PFSK-1 (cell line): ENCODE data around the gene SEC23IP.

Experiments
- FOXP2 ChIP-seq: optimal IDR thresholded peaks from 2 replicates; pipeline ENCODE3; 2011; ENCODE audit warnings: borderline replicate concordance, control low read depth, inconsistent platforms; ENCODE audit not compliant: insufficient read depth; ENCODE audit errors: extremely low read length, extremely low read depth
- POLR2AphosphoS5 ChIP-seq: IDR thresholded peaks from 2 replicates; pipeline ENCODE4 v1.6.1; 2012; ENCODE audit warnings: low read depth, mild to moderate bottlenecking, control low read depth, low read length, moderate library complexity
- SIN3A ChIP-seq: IDR thresholded peaks from 2 replicates; pipeline ENCODE4 v1.6.1; 2012; ENCODE audit warnings: mild to moderate bottlenecking, low read length, moderate library complexity, borderline replicate concordance; ENCODE audit not compliant: insufficient read depth
- TAF1 ChIP-seq: IDR thresholded peaks from 2 replicates; pipeline ENCODE4 v1.6.1; 2012; ENCODE audit warnings: low read length, control low read depth, borderline replicate concordance; ENCODE audit not compliant: insufficient read depth
- TF ChIP-seq, protein P1 (sequence below), 2 experiments: IDR thresholded peaks; 2 replicates each; pipeline versions ENCODE4 v1.6.1 to v1.8.0; 2011 to 2012; ENCODE audit warnings: low read depth in 2 of 2, low read length in 2 of 2, control low read depth in 1 of 2, inconsistent platforms in 1 of 2, mild to moderate bottlenecking in 1 of 2, moderate library complexity in 1 of 2; ENCODE audit not compliant: insufficient read depth in 1 of 2

SEC23IP gene

GRCh38 chr10:119976421-119976820, 83.9 kb downstream of the SEC23IP start:
- TF ChIP-seq TAF1 (no peak), FOXP2 (no peak), SIN3A (no peak), POLR2AphosphoS5 (no peak)
- TF ChIP-seq, protein P1, sequence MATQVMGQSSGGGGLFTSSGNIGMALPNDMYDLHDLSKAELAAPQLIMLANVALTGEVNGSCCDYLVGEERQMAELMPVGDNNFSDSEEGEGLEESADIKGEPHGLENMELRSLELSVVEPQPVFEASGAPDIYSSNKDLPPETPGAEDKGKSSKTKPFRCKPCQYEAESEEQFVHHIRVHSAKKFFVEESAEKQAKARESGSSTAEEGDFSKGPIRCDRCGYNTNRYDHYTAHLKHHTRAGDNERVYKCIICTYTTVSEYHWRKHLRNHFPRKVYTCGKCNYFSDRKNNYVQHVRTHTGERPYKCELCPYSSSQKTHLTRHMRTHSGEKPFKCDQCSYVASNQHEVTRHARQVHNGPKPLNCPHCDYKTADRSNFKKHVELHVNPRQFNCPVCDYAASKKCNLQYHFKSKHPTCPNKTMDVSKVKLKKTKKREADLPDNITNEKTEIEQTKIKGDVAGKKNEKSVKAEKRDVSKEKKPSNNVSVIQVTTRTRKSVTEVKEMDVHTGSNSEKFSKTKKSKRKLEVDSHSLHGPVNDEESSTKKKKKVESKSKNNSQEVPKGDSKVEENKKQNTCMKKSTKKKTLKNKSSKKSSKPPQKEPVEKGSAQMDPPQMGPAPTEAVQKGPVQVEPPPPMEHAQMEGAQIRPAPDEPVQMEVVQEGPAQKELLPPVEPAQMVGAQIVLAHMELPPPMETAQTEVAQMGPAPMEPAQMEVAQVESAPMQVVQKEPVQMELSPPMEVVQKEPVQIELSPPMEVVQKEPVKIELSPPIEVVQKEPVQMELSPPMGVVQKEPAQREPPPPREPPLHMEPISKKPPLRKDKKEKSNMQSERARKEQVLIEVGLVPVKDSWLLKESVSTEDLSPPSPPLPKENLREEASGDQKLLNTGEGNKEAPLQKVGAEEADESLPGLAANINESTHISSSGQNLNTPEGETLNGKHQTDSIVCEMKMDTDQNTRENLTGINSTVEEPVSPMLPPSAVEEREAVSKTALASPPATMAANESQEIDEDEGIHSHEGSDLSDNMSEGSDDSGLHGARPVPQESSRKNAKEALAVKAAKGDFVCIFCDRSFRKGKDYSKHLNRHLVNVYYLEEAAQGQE (IDR thresholded peaks at IDR 0.05; ENCODE audit: insufficient read depth in 1 of 2, low read depth in 2 of 2, low read length in 2 of 2), result no peak

DNA sequence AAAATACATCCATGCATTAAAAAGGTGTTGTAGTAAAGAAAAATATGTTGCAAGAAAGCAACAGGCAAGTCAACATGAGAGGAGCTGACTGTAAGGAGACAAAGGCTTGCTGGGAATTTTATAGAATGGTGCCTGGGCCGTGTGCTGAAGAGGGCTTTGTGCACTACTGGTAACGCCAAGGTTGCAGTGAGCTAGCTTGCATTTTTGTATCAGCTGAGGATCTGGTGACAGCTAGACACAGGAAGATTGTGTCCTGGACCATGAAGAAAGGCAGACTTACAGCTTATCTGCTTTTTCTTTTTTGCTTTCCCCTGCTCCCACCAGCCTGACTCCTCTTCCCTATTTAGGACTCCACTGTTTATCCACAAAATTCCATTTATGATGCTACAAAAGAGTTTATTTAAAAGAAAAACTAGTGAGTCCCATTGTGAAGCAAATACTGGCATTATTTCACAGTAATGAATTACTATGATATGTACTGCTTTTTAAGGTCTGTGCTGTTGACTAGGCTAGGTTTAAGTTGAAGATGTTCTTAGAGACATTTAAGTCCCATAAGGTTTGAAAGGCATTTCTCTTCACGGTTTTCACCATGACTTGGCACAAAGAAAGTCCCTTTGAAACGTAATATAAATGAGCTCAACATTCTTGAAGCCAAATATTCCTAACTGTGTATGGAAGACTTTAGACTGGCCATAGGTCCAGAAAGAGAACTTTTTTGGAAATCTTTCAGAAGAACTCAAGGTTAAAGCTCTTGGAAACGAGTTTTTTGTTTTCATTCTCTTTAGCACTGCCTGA, 88.6 kb downstream of the SEC23IP start:
- TF ChIP-seq POLR2AphosphoS5 (no peak), FOXP2 (no peak), TAF1 (no peak), SIN3A (no peak)
- TF ChIP-seq, protein P1 (IDR thresholded peaks at IDR 0.05; ENCODE audit: insufficient read depth in 1 of 2, low read depth in 2 of 2, low read length in 2 of 2), result no peak

- TF ChIP-seq TAF1 (no peak), FOXP2 (no peak), POLR2AphosphoS5 (no peak), SIN3A (no peak)
- TF ChIP-seq, protein P1 (IDR thresholded peaks at IDR 0.05; ENCODE audit: insufficient read depth in 1 of 2, low read depth in 2 of 2, low read length in 2 of 2), result no peak
Measured at GRCh38 chr10:119981826-119982225, 89.3 kb downstream of the SEC23IP start.

DNA sequence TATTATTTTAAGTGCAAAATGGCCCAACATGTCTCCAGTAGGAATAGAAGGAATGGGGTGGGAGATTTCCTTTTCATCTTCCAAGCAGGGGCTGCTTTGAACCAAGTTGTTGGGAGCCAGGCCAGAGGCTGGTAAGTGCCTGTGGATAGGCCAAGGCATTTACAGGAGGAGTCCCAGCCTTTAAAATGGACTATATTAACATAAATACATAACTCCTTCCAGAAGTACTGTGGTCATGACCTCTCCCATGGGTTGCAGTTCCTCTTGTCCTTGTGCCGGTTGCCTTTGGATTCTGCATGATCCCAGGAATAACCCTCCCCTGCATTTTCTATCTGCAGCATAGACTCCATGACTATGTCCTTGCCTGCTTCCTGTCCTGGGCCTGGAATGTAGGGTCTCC, 95.8 kb downstream of the SEC23IP start:
- TF ChIP-seq POLR2AphosphoS5 (no peak), TAF1 (no peak), FOXP2 (no peak), SIN3A (no peak)
- TF ChIP-seq, protein P1 (IDR thresholded peaks at IDR 0.05; ENCODE audit: insufficient read depth in 1 of 2, low read depth in 2 of 2, low read length in 2 of 2), result no peak
